ENCODE data around the gene VEGFA. TPM values are rescaled to one million over a fixed set of nuclear protein-coding genes. Genes with fewer than 3 reads are reported as not detected.

VEGFA gene
- total and polyA plus RNA-seq, 2 donors from 2014 or later, result 36.3 to 111 TPM

- FAIRE-seq (no peak), DNase-seq (peak in 1 of 5 donors; percentile 30)
- no peak overlapping the region for H3K27ac ChIP-seq (ENCODE audit: low read depth in 2 of 2, low read length in 2 of 2)
- H3K9ac ChIP-seq (ENCODE audit: low read length in 3 of 3), result no peak overlapping the region
- no peaks in the 10 kb centered on the region for H3K36me3 ChIP-seq (ENCODE audit: control insufficient read depth in 2 of 3, insufficient read depth in 3 of 3, low read length in 3 of 3)
- H3K4me1 ChIP-seq (ENCODE audit: control insufficient read depth in 2 of 3, insufficient read depth in 2 of 3, low read depth in 1 of 3, low read length in 3 of 3), result no peaks in the 10 kb centered on the region
- intact Hi-C loops (cut with DNase I), result no loop called here
- H3K4me3 ChIP-seq (ENCODE audit: low read length in 3 of 3), result no peak overlapping the region
- H3K9me3 ChIP-seq (ENCODE audit: control insufficient read depth in 2 of 3, insufficient read depth in 1 of 3, low read length in 3 of 3), result no peaks in the 10 kb centered on the region
- H3K27me3 ChIP-seq (ENCODE audit: control insufficient read depth, insufficient read depth, low read length), result no peaks in the 10 kb centered on the region
- TF ChIP-seq CTCF (IDR thresholded peaks at IDR 0.05; ENCODE audit: borderline replicate concordance, extremely low read depth, insufficient read depth), result no peak
Observed at GRCh38 chr6:43791745-43792422, 21.9 kb downstream of the VEGFA start.

- Histone ChIP-seq H3K36me3 (ENCODE audit: control insufficient read depth in 2 of 3, insufficient read depth in 3 of 3, low read length in 3 of 3) (no peaks in the 10 kb centered on the region), H3K4me1 (ENCODE audit: control insufficient read depth in 2 of 3, insufficient read depth in 2 of 3, low read depth in 1 of 3, low read length in 3 of 3) (no peaks in the 10 kb centered on the region), H3K4me3 (ENCODE audit: low read length in 3 of 3) (no peak overlapping the region), H3K27ac (ENCODE audit: low read depth in 2 of 2, low read length in 2 of 2) (no peak overlapping the region), H3K27me3 (ENCODE audit: control insufficient read depth, insufficient read depth, low read length) (no peaks in the 10 kb centered on the region), H3K9ac (ENCODE audit: low read length in 3 of 3) (no peak overlapping the region), H3K9me3 (ENCODE audit: control insufficient read depth in 2 of 3, insufficient read depth in 1 of 3, low read length in 3 of 3) (no peaks in the 10 kb centered on the region)
- intact Hi-C loops (cut with DNase I), result no loop called here
- DNase-seq (peak in 1 of 5 donors; percentile 26), FAIRE-seq (no peak)
- no peak for TF ChIP-seq CTCF (IDR thresholded peaks at IDR 0.05; ENCODE audit: borderline replicate concordance, extremely low read depth, insufficient read depth)
Observed at GRCh38 chr6:43793154-43793874, 23.3 kb downstream of the VEGFA start.

GRCh38 chr6:43793875-43794242, 23.8 kb downstream of the VEGFA start:
- DNase-seq (peak in 1 of 5 donors; percentile 56), FAIRE-seq (no peak)
- Histone ChIP-seq H3K4me1 (ENCODE audit: control insufficient read depth in 2 of 3, insufficient read depth in 2 of 3, low read depth in 1 of 3, low read length in 3 of 3) (peaks cover 0 to 5% (median 0%) of the 10 kb centered on the region in 3 donors), H3K9me3 (ENCODE audit: control insufficient read depth in 2 of 3, insufficient read depth in 1 of 3, low read length in 3 of 3) (no peaks in the 10 kb centered on the region), H3K9ac (ENCODE audit: low read length in 3 of 3) (no peak overlapping the region), H3K27ac (ENCODE audit: low read depth in 2 of 2, low read length in 2 of 2) (no peak overlapping the region), H3K36me3 (ENCODE audit: control insufficient read depth in 2 of 3, insufficient read depth in 3 of 3, low read length in 3 of 3) (no peaks in the 10 kb centered on the region), H3K27me3 (ENCODE audit: control insufficient read depth, insufficient read depth, low read length) (no peaks in the 10 kb centered on the region), H3K4me3 (ENCODE audit: low read length in 3 of 3) (no peak overlapping the region)
- intact Hi-C loops (cut with DNase I), result no loop called here
- TF ChIP-seq CTCF (IDR thresholded peaks at IDR 0.05; ENCODE audit: borderline replicate concordance, extremely low read depth, insufficient read depth), result no peak

Measured in kidney (tissue), 14 donors.